Right lobe of liver (tissue), 6 donors: Measurements from ENCODE around the gene CCDC158. TPM values are rescaled to one million over a fixed set of nuclear protein-coding genes. Genes with fewer than 3 reads are reported as not detected.
"Not testable (repeated sequence)": the region's sequence is repeated elsewhere in the genome, so short reads cannot be mapped to it uniquely, and the experiment has no call there.

Source experiments
- ATAC-seq, 4 donors: fragments of 200-7000 bp; cut with Tn5 transposase; one replicate each; pipeline ENCODE4 v1.9.1; 2020; ENCODE audit warnings: mild to moderate bottlenecking in 4 of 4, moderate library complexity in 4 of 4
- DNase-seq, 3 donors: peaks; one replicate each; pipeline ENCODE4 v3.0.0-alpha.2; 2020
- H3K27ac ChIP-seq, 3 donors: fragments of 200-600 bp; one replicate each; pipeline ENCODE4 v1.8.0; 2022
- H3K27me3 ChIP-seq, 2 donors: fragments of 200-600 bp; one replicate each; pipeline ENCODE4 v1.8.0; 2022
- H3K36me3 ChIP-seq, 4 donors: fragments of 200-600 bp; sonication (generic) in 1 of 4; one replicate each; pipeline versions ENCODE4 v1.5.1 to v1.8.0; 2017 to 2022; ENCODE audit warnings: control low read depth in 1 of 4
- H3K4me1 ChIP-seq, 4 donors: fragments of 200-600 bp; sonication (generic) in 1 of 4; one replicate each; pipeline versions ENCODE4 v1.5.1 to v1.8.0; 2017 to 2022; ENCODE audit warnings: control low read depth in 1 of 4
- H3K4me3 ChIP-seq, 3 donors: fragments of 200-600 bp; one replicate each; pipeline ENCODE4 v1.8.0; 2022
- H3K9me3 ChIP-seq, 4 donors: fragments of 200-600 bp; sonication (generic) in 1 of 4; one replicate each; pipeline versions ENCODE4 v1.5.1 to v1.8.0; 2017 to 2022; ENCODE audit warnings: control low read depth in 1 of 4
- POLR2A ChIP-seq: fragments of 450-650 bp; IDR thresholded peaks from one replicate; pipeline ENCODE4 v1.6.1; 2017; ENCODE audit warnings: antibody characterized with exemption, mild to moderate bottlenecking
- WGBS: methylation state at CpG from one replicate; pipeline ENCODE4 v1.1.6; 2018; ENCODE audit warnings: low coverage, low lambda C conversion rate; ENCODE audit not compliant: insufficient coverage; ENCODE audit errors: missing lambda C conversion rate; 5-methylcytosine and 5-hydroxymethylcytosine counted together
- intact Hi-C, 2 donors: fragments of 100-400 bp; cut with DNase I; formaldehyde crosslinking; loops; one replicate each; pipeline versions ENCODE4 v1.11.2 to v1.14.1; 2022
- total RNA-seq, 6 experiments: library from RNA; depleted of rRNA in 2 of 6; stranded (reverse); fragments of >200 nt in 2 of 6; fragmentation: NEBNext Ultra II Directional in 3 of 6; extraction: Animal tissue kit (Norgen Biotek cat#: 25700) in 3 of 6; gene quantifications; one replicate each; pipeline versions ENCODE4 v1.1.0 to v1.2.4, GENCODE V29; 2016 to 2023
- TF ChIP-seq, protein P1 (sequence below), 4 donors: fragments of 200-600 bp in 3 of 4; fragments of 450-650 bp in 1 of 4; IDR thresholded peaks; one replicate each; pipeline versions ENCODE4 v1.5.1 to v1.8.0; 2016 to 2022; ENCODE audit warnings: antibody characterized with exemption in 4 of 4, mild to moderate bottlenecking in 2 of 4
- donor health status: DM: no; HTN: yes; CAD: no.
- donor health status: DM: no; HTN: no; CAD: no.
- donor health status: DM: no; HTN: no; CAD: no.
- donor health status: DM: no; HTN: yes; CAD: no.
- donor health status: DM: no; HTN: yes; CAD: no.

The CCDC158 gene
- total RNA-seq, 6 experiments from 2014 or later, result 0.51 to 2.9 (median 1.3) TPM

DNA sequence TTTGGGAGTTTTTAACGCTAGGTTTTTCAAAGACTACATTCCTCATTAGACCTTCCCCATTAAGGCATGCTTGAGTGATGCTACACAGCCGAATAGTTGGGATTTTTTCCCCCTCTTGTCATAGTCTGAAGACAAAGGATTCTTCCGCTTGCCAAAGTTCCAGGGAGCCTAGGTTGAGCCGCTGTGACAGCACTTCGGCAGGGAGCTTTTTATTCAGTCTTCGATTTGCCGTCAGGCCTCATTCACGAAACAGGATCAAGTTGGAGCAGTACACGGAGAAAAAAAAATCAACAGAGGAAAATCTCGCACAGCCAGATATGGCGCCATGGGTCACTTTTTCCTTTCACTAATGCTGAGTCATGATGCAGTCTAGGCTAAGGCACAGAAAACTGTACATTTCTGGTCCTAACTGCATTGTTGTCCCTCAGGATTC lies 38.4 kb upstream of the CCDC158 start:
- H3K27me3 ChIP-seq, result no peaks in the 10 kb centered on the region
- intact Hi-C loops, result no loop called here
- TF ChIP-seq POLR2A, result no peak
- TF ChIP-seq, protein P1, sequence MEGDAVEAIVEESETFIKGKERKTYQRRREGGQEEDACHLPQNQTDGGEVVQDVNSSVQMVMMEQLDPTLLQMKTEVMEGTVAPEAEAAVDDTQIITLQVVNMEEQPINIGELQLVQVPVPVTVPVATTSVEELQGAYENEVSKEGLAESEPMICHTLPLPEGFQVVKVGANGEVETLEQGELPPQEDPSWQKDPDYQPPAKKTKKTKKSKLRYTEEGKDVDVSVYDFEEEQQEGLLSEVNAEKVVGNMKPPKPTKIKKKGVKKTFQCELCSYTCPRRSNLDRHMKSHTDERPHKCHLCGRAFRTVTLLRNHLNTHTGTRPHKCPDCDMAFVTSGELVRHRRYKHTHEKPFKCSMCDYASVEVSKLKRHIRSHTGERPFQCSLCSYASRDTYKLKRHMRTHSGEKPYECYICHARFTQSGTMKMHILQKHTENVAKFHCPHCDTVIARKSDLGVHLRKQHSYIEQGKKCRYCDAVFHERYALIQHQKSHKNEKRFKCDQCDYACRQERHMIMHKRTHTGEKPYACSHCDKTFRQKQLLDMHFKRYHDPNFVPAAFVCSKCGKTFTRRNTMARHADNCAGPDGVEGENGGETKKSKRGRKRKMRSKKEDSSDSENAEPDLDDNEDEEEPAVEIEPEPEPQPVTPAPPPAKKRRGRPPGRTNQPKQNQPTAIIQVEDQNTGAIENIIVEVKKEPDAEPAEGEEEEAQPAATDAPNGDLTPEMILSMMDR (IDR thresholded peaks at IDR 0.05), result no peak
- H3K9me3 ChIP-seq, result peaks cover 0 to 6% (median 0%) of the 10 kb centered on the region in 4 donors
- no peak overlapping the region for H3K27ac ChIP-seq
- DNase-seq (no peak), ATAC-seq (no peak)
- H3K4me1 ChIP-seq, result peaks cover 0 to 11% (median 0%) of the 10 kb centered on the region in 4 donors
- no peak overlapping the region for H3K4me3 ChIP-seq
- 81% methylated on average over 11 of the region's 11 CpGs for WGBS
- no peaks in the 10 kb centered on the region for H3K36me3 ChIP-seq

DNA sequence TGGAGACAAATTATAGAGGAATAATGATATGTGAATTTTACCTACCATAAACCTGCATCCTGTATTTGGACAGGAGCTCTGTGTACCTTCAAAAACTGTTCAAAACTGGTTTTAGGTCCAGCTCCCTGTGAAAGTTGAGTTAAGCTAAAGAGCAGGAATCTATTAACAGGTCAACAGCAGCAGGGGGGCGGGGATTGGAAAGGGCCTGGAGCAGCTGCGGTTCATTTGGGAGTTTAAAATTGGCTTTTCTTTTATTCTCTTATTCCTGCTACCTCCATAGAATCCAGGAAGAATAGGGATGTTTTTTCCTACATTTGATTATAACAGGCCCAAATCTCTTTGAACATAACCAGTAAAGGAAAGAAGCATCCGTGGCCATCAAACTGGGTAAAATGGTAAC lies 37.9 kb upstream of the CCDC158 start:
- TF ChIP-seq, protein P1 (IDR thresholded peaks at IDR 0.05), result no peak
- no peak for TF ChIP-seq POLR2A
- ATAC-seq (peak in 2 of 4 donors; percentile 15 to 26), DNase-seq (no peak)
- peak overlapping the region in 2 of 3 donors; percentile 7 to 24 for H3K27ac ChIP-seq
- no peaks in the 10 kb centered on the region for H3K36me3 ChIP-seq
- 57% methylated on average over 3 of the region's 3 CpGs for WGBS
- no peaks in the 10 kb centered on the region for H3K27me3 ChIP-seq
- peaks cover 0 to 6% (median 0%) of the 10 kb centered on the region in 4 donors for H3K9me3 ChIP-seq
- H3K4me3 ChIP-seq, result no peak overlapping the region
- intact Hi-C loops, result no loop called here
- H3K4me1 ChIP-seq, result peaks cover 0 to 11% (median 0%) of the 10 kb centered on the region in 4 donors

DNA sequence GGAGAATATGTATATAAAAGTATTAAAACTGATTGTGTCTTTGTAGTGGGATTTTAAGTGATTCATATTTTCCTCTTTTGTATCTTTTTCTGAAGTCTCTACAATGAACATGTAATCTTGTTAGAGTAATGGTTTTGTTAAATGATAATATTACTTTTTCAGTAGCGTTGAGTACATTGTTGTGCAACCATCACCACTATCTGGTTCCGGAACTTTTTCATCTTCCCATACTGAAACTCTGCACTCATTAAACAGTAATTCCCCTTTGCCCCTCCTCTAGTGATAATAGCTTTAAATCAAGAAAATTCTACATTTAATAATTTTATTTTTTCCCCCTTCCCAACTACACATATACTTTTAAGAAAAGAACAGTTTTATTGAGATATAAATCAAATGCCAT lies 37.4 kb upstream of the CCDC158 start:
- Histone ChIP-seq H3K4me3 (no peak overlapping the region), H3K27me3 (no peaks in the 10 kb centered on the region), H3K4me1 (peaks cover 0 to 11% (median 0%) of the 10 kb centered on the region in 4 donors), H3K36me3 (no peaks in the 10 kb centered on the region), H3K27ac (peak overlapping the region in 2 of 3 donors; percentile 7 to 24), H3K9me3 (peaks cover 0 to 3% (median 0%) of the 10 kb centered on the region in 4 donors)
- ATAC-seq (peak; percentile 36 to 66 (median 54)), DNase-seq (no peak)
- 49% methylated on average over 2 of the region's 2 CpGs for WGBS
- intact Hi-C loops, result no loop called here
- TF ChIP-seq POLR2A, result no peak
- TF ChIP-seq, protein P1 (IDR thresholded peaks at IDR 0.05), result no peak

DNA sequence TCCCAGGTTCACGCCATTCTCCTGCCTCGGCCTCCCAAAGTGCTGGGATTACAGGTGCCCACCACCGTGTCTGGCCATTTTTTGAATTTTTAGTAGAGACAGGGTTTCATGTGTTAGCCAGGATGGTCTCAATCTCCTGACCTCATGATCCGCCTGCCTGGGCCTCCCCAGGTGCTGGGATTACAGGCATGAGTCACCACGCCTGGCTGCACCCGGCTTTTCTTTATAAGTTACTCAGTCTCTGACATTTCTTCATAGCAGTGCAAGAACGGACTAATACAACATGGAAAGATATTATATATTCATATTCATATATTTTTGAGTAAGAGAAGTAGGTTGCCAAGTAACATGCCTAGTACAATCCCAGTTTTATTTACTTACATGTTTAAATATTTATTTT lies 36.9 kb upstream of the CCDC158 start:
- WGBS, result 68% methylated on average over 7 of the region's 7 CpGs
- ATAC-seq, result peak in 2 of 4 donors; percentile 69 to 70

DNA sequence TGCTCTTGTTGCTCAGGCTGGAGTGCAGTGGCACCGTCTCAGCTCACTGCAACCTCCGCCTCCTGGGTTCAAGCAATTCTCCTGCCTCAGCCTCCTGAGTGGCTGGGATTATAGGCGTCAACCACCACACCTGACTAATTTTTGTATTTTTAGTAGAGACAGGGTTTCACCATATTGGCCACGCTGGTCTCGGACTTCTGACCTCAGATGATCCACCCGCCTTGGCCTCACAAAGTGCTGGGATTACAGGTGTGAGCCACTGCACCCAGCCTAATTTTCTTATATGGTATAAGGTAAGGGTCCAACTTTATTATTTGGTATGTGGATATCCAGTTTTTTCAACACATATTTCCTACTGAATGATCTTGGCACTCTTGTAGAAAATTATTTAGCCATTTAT lies 33.1 kb upstream of the CCDC158 start:
- peaks cover 0 to 32% (median 10%) of the 10 kb centered on the region in 4 donors for H3K4me1 ChIP-seq
- H3K27ac ChIP-seq, result peak overlapping the region in 2 of 3 donors; percentile 41 to 61
- H3K27me3 ChIP-seq, H3K9me3 ChIP-seq, intact Hi-C loops, H3K36me3 ChIP-seq: not testable (repeated sequence)
- ATAC-seq (peak in 3 of 4 donors; percentile 33 to 62 (median 55)), DNase-seq (peak in 2 of 3 donors; percentile 29 to 75)
- H3K4me3 ChIP-seq, result peak overlapping the region in 2 of 3 donors; percentile 12 to 33
- 29% methylated on average over 6 of the region's 6 CpGs for WGBS

More for the DNA sequence above, 36.9 kb upstream of the CCDC158 start:
- Histone ChIP-seq H3K36me3 (no peaks in the 10 kb centered on the region), H3K27ac (peak overlapping the region in 1 of 3 donors; percentile 7), H3K27me3 (no peaks in the 10 kb centered on the region), H3K4me3 (no peak overlapping the region), H3K9me3 (no peaks in the 10 kb centered on the region), H3K4me1 (peaks cover 0 to 11% (median 0%) of the 10 kb centered on the region in 4 donors)
- intact Hi-C loops, result no loop called here
- DNase-seq, result peak in 1 of 3 donors; percentile 27
- TF ChIP-seq, protein P1 (IDR thresholded peaks at IDR 0.05), result no peak
- TF ChIP-seq POLR2A, result no peak
